Measurements from ENCODE around the gene SLC35E4.
"Not testable (repeated sequence)": the region's sequence is repeated elsewhere in the genome, so short reads cannot be mapped to it uniquely, and the experiment has no call there.

Gene SLC35E4

DNA sequence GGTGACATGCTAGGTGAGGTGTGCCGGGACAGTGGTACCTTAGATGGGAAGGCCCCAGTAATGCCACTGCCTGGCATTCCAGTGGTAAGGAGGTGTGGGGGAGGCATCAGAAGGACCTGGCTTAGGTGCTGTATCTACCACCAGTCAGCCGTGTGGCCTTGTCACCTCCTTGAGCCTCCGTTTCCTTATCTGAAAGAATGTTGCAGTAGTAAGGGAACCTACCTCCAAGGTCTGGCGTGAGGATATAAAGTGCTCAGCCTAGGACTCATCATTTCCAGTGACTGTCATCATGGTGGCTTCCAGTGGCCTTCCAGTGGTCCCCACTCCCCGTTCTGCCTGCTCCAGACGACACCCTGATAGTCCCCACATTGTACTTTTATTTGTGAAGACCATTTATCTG lies 38.9 kb downstream of the SLC35E4 start:
- peaks cover 19% of the 10 kb centered on the region for H3K27me3 Mint-ChIP-seq
- H3K27ac Mint-ChIP-seq: no peak overlapping the region
- intact Hi-C loops (cut with micrococcal nuclease): no loop called here
- no peak overlapping the region for H3K4me3 Mint-ChIP-seq
- peaks cover 16% of the 10 kb centered on the region for H3K4me1 Mint-ChIP-seq (ENCODE audit: low read depth)
- H3K9me3 Mint-ChIP-seq: no peaks in the 10 kb centered on the region
- H3K36me3 Mint-ChIP-seq (ENCODE audit: low read depth): no peaks in the 10 kb centered on the region

DNA sequence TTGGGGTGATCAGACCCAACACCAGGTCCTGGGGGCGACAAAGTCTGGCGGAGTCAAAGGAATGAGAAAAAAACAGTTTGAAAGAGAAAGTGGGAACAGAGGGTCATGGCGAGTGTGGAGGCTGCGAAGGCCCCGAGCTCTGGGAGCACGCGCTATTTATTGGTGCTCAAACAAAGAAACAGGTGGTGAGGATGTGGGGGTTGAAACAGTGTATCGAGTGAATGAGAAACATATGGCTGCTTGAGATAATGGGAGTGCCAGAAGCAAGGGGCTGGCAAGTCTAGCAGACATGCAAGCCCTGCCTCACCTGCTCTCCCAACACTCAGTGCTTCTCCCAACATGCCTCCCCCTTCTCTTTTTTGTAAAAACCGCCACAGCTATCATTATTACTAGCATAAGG lies 39.9 kb downstream of the SLC35E4 start:
- no peak overlapping the region for H3K27ac Mint-ChIP-seq
- no peak overlapping the region for H3K4me3 Mint-ChIP-seq
- intact Hi-C loops (cut with micrococcal nuclease): no loop called here
- H3K36me3 Mint-ChIP-seq (ENCODE audit: low read depth): no peaks in the 10 kb centered on the region
- peaks cover 25% of the 10 kb centered on the region for H3K4me1 Mint-ChIP-seq (ENCODE audit: low read depth)
- H3K27me3 Mint-ChIP-seq: peaks cover 17% of the 10 kb centered on the region
- H3K9me3 Mint-ChIP-seq: no peaks in the 10 kb centered on the region

DNA sequence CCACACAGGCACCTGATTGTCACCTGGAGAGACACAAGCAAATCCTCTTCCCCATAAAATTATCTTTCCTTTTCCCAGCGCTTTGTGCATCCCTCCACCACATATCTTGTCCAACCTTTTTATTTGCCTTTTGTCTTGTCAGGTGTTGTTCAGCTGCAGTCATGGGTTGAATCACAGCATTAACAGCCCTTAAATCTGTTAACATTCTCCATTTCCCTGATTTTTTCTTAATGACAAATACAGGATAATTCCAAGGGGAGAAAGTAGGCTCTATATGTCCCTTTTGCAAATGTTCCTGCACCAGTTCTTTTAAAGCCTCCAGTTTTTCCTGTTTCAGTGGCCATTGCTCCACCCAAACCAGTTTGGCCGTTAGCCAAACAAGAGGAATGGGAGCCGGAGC lies 41.0 kb downstream of the SLC35E4 start:
- H3K36me3 Mint-ChIP-seq (ENCODE audit: low read depth); intact Hi-C loops (cut with micrococcal nuclease): not testable (repeated sequence)

DNA sequence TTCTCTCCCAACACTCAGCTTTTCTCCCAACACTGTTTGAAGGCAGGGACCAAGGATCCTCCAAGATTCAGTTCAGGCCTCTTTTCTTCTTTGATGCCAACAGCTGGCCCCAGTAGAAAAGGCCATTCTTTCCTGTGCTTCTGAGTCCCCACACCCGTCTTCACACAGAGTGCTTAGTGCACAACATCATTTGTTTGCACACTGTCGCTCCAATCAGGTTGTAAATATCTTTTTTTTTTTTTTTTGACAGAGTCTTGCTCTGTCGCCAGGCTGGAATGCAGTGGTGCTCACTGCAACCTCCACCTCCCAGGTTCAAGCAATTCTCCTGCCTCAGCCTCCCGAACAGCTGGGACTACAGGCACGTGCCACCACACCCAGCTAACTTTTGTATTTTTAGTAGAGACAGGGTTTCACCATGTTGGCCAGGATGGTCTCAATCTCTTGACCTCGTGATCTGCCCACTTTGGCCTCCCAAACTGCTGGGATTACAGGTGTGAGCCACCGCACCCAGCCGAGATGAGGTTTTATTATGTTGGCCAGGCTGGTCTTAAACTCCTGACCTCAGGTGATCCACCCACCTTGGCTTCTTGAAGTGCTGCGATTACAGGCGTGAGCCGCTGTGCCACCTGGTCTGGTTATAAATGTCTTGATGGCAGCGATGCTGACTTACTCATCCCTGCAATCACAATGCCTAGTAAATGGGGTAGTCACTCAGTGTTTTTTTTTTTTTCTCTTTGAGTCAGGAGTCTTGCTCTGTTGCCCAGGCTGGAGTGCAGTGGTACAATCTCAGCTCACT lies 44.5 kb downstream of the SLC35E4 start:
- Mint-ChIP-seq H3K4me1 (ENCODE audit: low read depth) (peaks cover 35% of the 10 kb centered on the region), H3K27me3 (peaks cover 20% of the 10 kb centered on the region), H3K27ac (peak overlapping the region; percentile 86)
- H3K4me3 Mint-ChIP-seq; H3K9me3 Mint-ChIP-seq; intact Hi-C loops (cut with micrococcal nuclease); H3K36me3 Mint-ChIP-seq (ENCODE audit: low read depth): not testable (repeated sequence)

More for the DNA sequence above, 41.0 kb downstream of the SLC35E4 start:
- H3K27me3 Mint-ChIP-seq: peaks cover 15% of the 10 kb centered on the region
- H3K9me3 Mint-ChIP-seq, H3K4me3 Mint-ChIP-seq, H3K27ac Mint-ChIP-seq: not testable (repeated sequence)
- peaks cover 37% of the 10 kb centered on the region for H3K4me1 Mint-ChIP-seq (ENCODE audit: low read depth)

DNA sequence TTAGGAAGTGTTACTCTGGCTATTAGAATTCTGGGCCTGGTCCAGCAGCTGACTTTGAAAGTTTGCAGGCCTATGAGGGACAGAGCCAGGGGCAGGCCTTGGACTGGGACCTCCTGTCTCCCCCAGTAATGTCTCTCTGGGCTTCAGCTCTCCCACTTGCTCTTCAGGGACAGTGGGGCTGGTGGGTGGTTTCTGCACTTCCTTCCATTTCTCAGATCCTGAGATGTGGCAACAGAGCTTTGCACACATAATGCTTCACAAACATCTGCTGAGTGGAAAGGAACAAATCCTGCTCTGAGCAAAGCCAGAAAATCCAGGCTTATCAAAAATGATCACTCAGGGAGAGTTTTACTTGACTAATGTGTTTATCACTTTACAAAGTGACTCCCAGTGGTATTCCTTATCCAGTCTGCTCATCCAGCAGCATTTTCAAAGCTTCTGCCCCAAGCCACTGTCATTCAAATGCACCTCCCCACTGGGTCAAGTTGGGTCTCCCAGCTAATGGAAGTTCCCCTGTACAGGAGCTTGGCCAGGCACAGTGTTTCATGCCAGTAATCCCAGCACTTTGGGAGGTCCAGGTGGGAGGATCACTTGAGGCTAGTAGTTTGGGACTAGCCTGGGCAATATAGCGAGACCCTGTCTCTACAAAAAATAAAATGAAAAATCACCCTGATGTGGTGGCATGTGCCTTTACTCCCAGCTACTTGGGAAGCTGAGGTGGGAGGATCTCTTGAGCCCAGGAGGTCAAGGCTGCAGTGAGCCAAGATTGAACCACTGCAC lies 45.6 kb downstream of the SLC35E4 start:
- peak overlapping the region; percentile 86 for H3K27ac Mint-ChIP-seq
- peaks cover 22% of the 10 kb centered on the region for H3K27me3 Mint-ChIP-seq
- intact Hi-C loops (cut with micrococcal nuclease): no loop called here
- peaks cover 35% of the 10 kb centered on the region for H3K4me1 Mint-ChIP-seq (ENCODE audit: low read depth)
- no peaks in the 10 kb centered on the region for H3K9me3 Mint-ChIP-seq
- no peak overlapping the region for H3K4me3 Mint-ChIP-seq
- H3K36me3 Mint-ChIP-seq (ENCODE audit: low read depth): no peaks in the 10 kb centered on the region

DNA sequence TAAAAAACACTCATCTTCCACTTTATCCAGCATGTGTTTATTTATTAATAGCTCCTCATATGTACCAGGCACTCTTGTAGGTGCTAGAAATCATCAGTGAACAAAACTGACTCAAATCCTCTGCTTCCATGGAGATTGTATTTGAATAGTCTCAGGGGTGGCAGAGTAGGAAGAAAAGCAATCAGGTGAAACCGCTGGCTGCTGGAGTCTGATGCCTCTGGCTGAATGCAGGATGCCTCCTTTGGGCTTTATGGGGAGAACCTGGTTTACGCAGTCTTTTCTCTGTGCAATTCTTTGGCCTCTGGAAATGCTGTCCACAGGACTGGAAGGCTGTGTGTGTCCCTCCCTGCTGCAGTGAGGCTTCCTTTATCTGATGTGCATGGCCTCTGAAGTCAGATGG lies 46.2 kb downstream of the SLC35E4 start:
- Mint-ChIP-seq H3K4me1 (ENCODE audit: low read depth) (peaks cover 35% of the 10 kb centered on the region), H3K27ac (peak overlapping the region; percentile 86), H3K36me3 (ENCODE audit: low read depth) (no peaks in the 10 kb centered on the region), H3K27me3 (peaks cover 17% of the 10 kb centered on the region), H3K4me3 (no peak overlapping the region), H3K9me3 (no peaks in the 10 kb centered on the region)
- intact Hi-C loops (cut with micrococcal nuclease): no loop called here

DNA sequence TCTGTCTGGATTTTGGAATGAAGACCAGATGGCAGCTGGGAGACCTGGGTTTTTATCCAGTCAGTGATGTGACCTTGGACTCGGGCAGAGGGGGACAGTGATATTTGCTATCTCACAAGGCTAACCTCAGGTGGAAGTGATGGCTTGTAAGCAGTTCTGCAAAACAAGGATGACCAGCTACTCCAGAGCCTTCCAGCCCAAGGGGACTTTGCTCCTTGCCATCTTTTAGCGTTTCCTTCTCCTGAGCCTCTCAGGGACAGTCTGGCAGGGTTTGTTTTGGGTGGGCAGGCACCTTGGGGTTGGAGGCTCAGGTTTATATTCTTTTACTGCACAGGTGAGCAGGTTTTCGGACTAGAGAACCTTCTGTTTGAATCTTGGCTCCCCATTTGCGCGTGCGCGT lies 49.6 kb downstream of the SLC35E4 start:
- H3K27me3 Mint-ChIP-seq: peaks cover 13% of the 10 kb centered on the region
- no peaks in the 10 kb centered on the region for H3K9me3 Mint-ChIP-seq
- no peak overlapping the region for H3K4me3 Mint-ChIP-seq
- peaks cover 21% of the 10 kb centered on the region for H3K4me1 Mint-ChIP-seq (ENCODE audit: low read depth)
- intact Hi-C loops (cut with micrococcal nuclease): no loop called here
- H3K27ac Mint-ChIP-seq: no peak overlapping the region
- no peaks in the 10 kb centered on the region for H3K36me3 Mint-ChIP-seq (ENCODE audit: low read depth)

DNA sequence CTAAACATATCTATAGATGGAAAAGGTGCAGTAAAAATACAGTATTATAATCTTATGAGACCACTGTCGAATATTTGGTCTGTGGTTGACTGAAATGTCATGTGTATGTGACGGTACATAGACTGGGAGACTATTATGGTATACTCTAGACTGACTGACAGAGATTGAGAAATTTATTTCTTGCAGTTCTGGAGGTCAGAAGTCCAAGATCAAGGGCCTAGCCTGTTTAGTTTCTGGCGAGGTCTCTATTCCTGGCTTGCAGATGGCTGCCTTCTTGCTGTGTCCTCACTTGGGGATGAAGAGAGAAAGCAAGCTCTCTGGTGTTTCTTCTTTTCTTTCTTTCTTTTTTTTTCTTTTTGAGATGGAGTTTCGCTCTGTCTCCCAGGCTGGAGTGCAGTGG lies 51.8 kb downstream of the SLC35E4 start:
- no peak overlapping the region for H3K27ac Mint-ChIP-seq
- no peaks in the 10 kb centered on the region for H3K9me3 Mint-ChIP-seq
- peaks cover 21% of the 10 kb centered on the region for H3K27me3 Mint-ChIP-seq
- no peak overlapping the region for H3K4me3 Mint-ChIP-seq
- intact Hi-C loops (cut with micrococcal nuclease): no loop called here
- H3K4me1 Mint-ChIP-seq (ENCODE audit: low read depth): no peaks in the 10 kb centered on the region
- H3K36me3 Mint-ChIP-seq (ENCODE audit: low read depth): no peaks in the 10 kb centered on the region

DNA sequence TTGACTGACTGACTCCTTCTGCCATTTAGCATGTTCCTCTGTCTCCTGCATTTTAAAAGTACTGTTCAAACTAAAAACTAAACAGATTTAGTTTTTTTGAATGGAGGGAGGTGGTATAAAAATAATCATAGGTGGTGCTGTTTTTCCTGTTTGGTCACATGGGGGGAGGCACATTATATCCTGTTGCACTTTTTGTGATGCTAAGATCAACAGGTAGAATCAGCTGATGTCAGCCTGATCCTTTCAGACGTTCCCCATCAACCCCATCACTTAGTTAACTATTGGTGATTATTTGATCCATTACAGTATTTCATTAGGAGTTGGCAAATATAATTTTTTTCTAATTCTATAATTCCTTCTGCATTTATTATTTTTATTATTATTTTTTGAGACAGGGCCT lies 54.0 kb downstream of the SLC35E4 start:
- Mint-ChIP-seq H3K36me3 (ENCODE audit: low read depth) (no peaks in the 10 kb centered on the region), H3K4me3 (no peak overlapping the region), H3K4me1 (ENCODE audit: low read depth) (no peaks in the 10 kb centered on the region), H3K27ac (no peak overlapping the region), H3K9me3 (no peaks in the 10 kb centered on the region), H3K27me3 (peaks cover 38% of the 10 kb centered on the region)
- intact Hi-C loops (cut with micrococcal nuclease): loop anchor here (10.0 kb wide), 1 partner anchor 55 kb away; the partner anchor contains the start of gene SLC35E4

DNA sequence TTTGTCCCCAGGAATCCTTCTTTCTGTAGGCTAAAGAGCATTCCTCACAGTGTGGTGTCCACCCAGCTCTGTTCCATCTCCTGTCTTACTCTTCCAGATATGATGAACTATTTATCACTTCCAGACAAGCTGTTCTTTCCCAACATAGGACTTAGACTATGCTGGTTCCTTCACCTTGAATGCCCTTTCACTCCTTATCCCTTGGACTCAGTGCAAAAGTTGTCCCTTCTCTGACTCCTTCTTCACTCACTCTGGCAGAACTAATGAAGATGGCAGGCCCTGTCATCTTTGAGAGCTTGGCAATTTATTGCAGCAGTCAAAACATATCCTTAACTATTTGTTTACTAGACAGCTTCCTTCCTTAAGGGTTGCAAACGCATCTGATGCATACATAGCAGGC lies 55.6 kb downstream of the SLC35E4 start:
- Mint-ChIP-seq H3K9me3 (no peaks in the 10 kb centered on the region), H3K27ac (no peak overlapping the region), H3K27me3 (peaks cover 43% of the 10 kb centered on the region), H3K4me1 (ENCODE audit: low read depth) (no peaks in the 10 kb centered on the region), H3K36me3 (ENCODE audit: low read depth) (no peaks in the 10 kb centered on the region), H3K4me3 (no peak overlapping the region)
- intact Hi-C loops (cut with micrococcal nuclease): loop anchor here (10.0 kb wide), 1 partner anchor 56 kb away; the partner anchor contains the start of gene SLC35E4

DNA sequence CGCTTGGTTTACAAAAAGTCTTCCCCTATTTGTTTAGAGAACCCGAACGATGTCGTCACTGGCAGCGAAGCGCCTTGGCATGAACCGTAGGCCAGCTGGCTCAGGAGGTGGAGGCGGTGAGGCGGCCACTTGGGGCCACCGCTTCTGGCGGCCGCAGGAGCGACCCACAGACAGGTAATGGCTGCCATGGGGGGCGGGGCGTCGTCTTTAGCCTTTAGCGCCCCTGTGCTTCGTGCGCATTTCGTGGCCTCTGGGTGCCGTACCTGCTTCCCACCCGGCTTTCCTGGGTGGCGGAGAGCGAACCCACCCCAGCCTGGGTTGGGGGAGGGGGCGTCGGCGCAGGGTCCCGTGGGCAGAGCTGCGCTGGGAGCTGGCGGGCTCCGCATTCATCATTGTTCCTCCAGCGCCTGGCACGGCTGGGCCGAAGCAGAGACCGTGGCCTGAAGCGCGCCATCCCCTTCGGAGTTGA lies 58.6 kb downstream of the SLC35E4 start:
- Mint-ChIP-seq H3K4me3 (peak overlapping the region; percentile 72), H3K36me3 (ENCODE audit: low read depth) (no peaks in the 10 kb centered on the region), H3K27me3 (peaks cover 69% of the 10 kb centered on the region), H3K27ac (peak overlapping the region; percentile 25), H3K9me3 (no peaks in the 10 kb centered on the region), H3K4me1 (ENCODE audit: low read depth) (no peaks in the 10 kb centered on the region)
- intact Hi-C loops (cut with micrococcal nuclease): loop anchor here (10.0 kb wide), 1 partner anchor 59 kb away; the partner anchor contains the start of gene SLC35E4

DNA sequence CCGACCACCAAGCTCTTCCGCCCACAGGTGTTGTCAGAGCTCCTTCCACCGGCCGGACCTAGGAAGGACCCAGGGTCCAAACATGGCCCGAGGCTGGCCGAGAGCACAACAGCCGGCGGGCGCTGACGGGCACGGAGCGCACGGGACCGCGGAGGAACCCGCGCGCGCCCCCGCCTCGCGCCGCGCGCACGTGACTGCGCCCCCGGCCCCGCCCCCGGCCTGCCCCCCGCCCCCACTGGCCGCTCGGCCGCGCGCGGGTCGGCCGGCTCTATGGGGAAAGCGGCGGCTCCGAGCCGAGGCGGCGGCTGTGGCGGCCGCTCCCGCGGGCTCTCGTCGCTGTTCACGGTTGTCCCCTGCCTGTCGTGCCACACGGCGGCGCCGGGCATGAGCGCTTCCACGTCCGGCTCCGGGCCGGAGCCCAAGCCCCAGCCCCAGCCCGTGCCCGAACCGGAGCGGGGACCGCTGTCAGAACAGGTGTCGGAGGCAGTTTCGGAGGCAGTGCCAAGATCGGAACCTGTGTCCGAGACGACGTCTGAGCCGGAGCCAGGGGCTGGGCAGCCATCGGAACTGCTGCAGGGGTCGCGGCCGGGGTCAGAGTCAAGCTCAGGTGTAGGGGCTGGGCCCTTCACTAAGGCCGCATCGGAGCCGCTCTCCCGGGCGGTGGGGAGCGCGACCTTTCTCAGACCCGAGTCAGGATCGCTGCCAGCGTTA lies 59.2 kb downstream of the SLC35E4 start, which contains the start of gene OSBP2:
Gene OSBP2 (plus strand): TSS at position 235 of the 711 bp plus-strand sequence. CDS start 36 bp downstream, at position 271.
- intact Hi-C loops (cut with micrococcal nuclease): loop anchor here (10.0 kb wide), 1 partner anchor 60 kb away; the partner anchor contains the start of gene SLC35E4
- peak within 1 kb of the TSS; percentile 25 for H3K27ac Mint-ChIP-seq
- no peaks in the 10 kb centered on the region for H3K36me3 Mint-ChIP-seq (ENCODE audit: low read depth)
- no peaks in the 10 kb centered on the region for H3K4me1 Mint-ChIP-seq (ENCODE audit: low read depth)
- peak within 1 kb of the TSS; percentile 72 for H3K4me3 Mint-ChIP-seq
- no peaks in the 10 kb centered on the region for H3K9me3 Mint-ChIP-seq
- peaks cover 69% of the 10 kb centered on the region for H3K27me3 Mint-ChIP-seq

DNA sequence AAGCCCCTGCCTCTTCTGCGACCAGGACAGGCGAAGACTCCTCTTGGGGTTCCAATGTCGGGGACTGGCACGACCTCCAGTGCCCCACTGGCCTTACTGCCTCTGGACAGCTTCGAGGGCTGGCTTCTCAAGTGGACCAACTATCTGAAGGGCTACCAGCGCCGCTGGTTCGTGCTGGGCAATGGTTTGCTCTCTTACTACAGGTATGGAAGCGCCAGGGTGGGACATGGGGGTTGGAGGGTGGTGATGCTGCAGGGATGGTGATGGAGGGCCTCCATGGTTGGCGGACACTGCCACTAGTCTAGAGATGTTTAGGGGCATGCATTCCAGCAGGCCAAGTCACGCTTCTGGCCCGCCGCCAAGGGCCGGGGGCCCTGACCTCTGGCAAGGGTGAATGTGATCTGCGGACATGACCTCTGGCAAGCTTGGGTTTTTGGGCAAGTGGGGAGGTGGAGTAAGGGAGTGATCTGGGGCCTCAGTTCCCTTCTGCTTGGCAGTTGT lies 59.8 kb downstream of the SLC35E4 start:
- no peak overlapping the region for H3K27ac Mint-ChIP-seq
- no peaks in the 10 kb centered on the region for H3K4me1 Mint-ChIP-seq (ENCODE audit: low read depth)
- no peaks in the 10 kb centered on the region for H3K36me3 Mint-ChIP-seq (ENCODE audit: low read depth)
- peaks cover 69% of the 10 kb centered on the region for H3K27me3 Mint-ChIP-seq
- peak overlapping the region; percentile 61 for H3K4me3 Mint-ChIP-seq
- intact Hi-C loops (cut with micrococcal nuclease): loop anchor here (10.0 kb wide), 1 partner anchor 61 kb away; the partner anchor contains the start of gene SLC35E4
- H3K9me3 Mint-ChIP-seq: no peaks in the 10 kb centered on the region
